GM23338 (cell line): ENCODE measurements around the gene CX3CR1. TPM values are rescaled to one million over a fixed set of nuclear protein-coding genes. Genes with fewer than 3 reads are reported as not detected.

ENCODE experiments used
- ATAC-seq: fragments of 200-7000 bp; cut with Tn5 transposase; 3 replicates; pipeline ENCODE4 v1.9.1; 2020
- DNase-seq: peaks from one replicate; pipeline ENCODE4 v3.0.0-alpha.2; 2015; ENCODE audit warnings: low spot score
- H2AFZ ChIP-seq: fragments of 200-600 bp; sonication (generic); 2 replicates; pipeline ENCODE4 v1.8.0; 2016; ENCODE audit warnings: antibody characterized with exemption, mild to moderate bottlenecking, moderate library complexity
- H3F3A ChIP-seq: fragments of 200-600 bp; sonication (generic); replicated peaks from 2 replicates; pipeline ENCODE4 v1.8.0; 2017; ENCODE audit warnings: antibody characterized with exemption, mixed run types, low read depth
- H3K27ac ChIP-seq: fragments of 200-600 bp; sonication (generic); 2 replicates; pipeline ENCODE4 v1.6.1; 2016; ENCODE audit warnings: low read depth
- H3K27me3 ChIP-seq: fragments of 200-600 bp; sonication (generic); 2 replicates; pipeline ENCODE4 v1.8.0; 2016; ENCODE audit warnings: mild to moderate bottlenecking, mixed run types, moderate library complexity; ENCODE audit not compliant: insufficient read depth
- H3K36me3 ChIP-seq: fragments of 200-600 bp; sonication (generic); 2 replicates; pipeline ENCODE4 v1.8.0; 2016; ENCODE audit warnings: mild to moderate bottlenecking; ENCODE audit not compliant: insufficient read depth
- H3K4me1 ChIP-seq: fragments of 200-600 bp; sonication (generic); 2 replicates; pipeline ENCODE4 v1.8.0; 2016; ENCODE audit warnings: mild to moderate bottlenecking, moderate library complexity; ENCODE audit not compliant: insufficient read depth
- H3K4me2 ChIP-seq: fragments of 200-600 bp; sonication (generic); 2 replicates; pipeline ENCODE4 v1.7.1; 2017; ENCODE audit warnings: mixed run types
- H3K4me3 ChIP-seq: fragments of 200-600 bp; sonication (generic); 2 replicates; pipeline ENCODE4 v1.6.1; 2016; ENCODE audit warnings: mixed run types
- H3K79me2 ChIP-seq: fragments of 200-600 bp; sonication (generic); replicated peaks from 2 replicates; pipeline ENCODE4 v1.8.0; 2017; ENCODE audit warnings: mild to moderate bottlenecking; ENCODE audit not compliant: insufficient read depth
- H3K9me2 ChIP-seq: fragments of 200-600 bp; sonication (generic); 2 replicates; pipeline ENCODE4 v1.8.0; 2017; ENCODE audit not compliant: insufficient read depth
- H4K20me1 ChIP-seq: fragments of 200-600 bp; sonication (generic); replicated peaks from 2 replicates; pipeline ENCODE4 v1.8.0; 2017; ENCODE audit warnings: mild to moderate bottlenecking; ENCODE audit not compliant: insufficient read depth
- H3K27ac Mint-ChIP-seq: 2 replicates; pipeline ENCODE4 v1.8.0; 2020; ENCODE audit warnings: inconsistent platforms, mild to moderate bottlenecking, moderate library complexity, mixed read lengths
- H3K27me3 Mint-ChIP-seq: 3 replicates; pipeline ENCODE4 v1.8.0; 2022; ENCODE audit warnings: low read depth, mild to moderate bottlenecking, moderate library complexity, mixed read lengths, inconsistent platforms; ENCODE audit not compliant: insufficient read depth, poor library complexity
- H3K36me3 Mint-ChIP-seq: 3 replicates; pipeline ENCODE4 v1.8.0; 2021; ENCODE audit warnings: low read depth, mild to moderate bottlenecking, inconsistent platforms, moderate library complexity, mixed read lengths
- H3K4me1 Mint-ChIP-seq: 3 replicates; pipeline ENCODE4 v1.8.0; 2020; ENCODE audit warnings: mild to moderate bottlenecking, inconsistent platforms, mixed read lengths
- H3K4me3 Mint-ChIP-seq: 3 replicates; pipeline ENCODE4 v1.8.0; 2021; ENCODE audit warnings: moderate library complexity, mild to moderate bottlenecking, inconsistent platforms, mixed read lengths
- H3K9me3 Mint-ChIP-seq: 3 replicates; pipeline ENCODE4 v1.8.0; 2020; ENCODE audit warnings: moderate library complexity, mild to moderate bottlenecking, inconsistent platforms, mixed read lengths
- CREB1 ChIP-seq: fragments of 250-450 bp; sonication (Bioruptor Pico); IDR thresholded peaks from 2 replicates; pipeline ENCODE4 v1.5.0; 2020; ENCODE audit warnings: low read depth, mild to moderate bottlenecking, moderate library complexity
- EZH2 ChIP-seq: fragments of 200-600 bp; sonication (generic); IDR thresholded peaks from one replicate; pipeline ENCODE4 v1.8.0; 2017; ENCODE audit warnings: antibody characterized with exemption, mild to moderate bottlenecking, low read depth; ENCODE audit not compliant: unreplicated experiment
- EZH2phosphoT487 ChIP-seq: fragments of 200-600 bp; sonication (generic); IDR thresholded peaks from one replicate; pipeline ENCODE4 v1.8.1; 2018; ENCODE audit warnings: antibody characterized with exemption; ENCODE audit not compliant: unreplicated experiment
- JUNB ChIP-seq: IDR thresholded peaks from one replicate; pipeline ENCODE4 v1.6.1; 2016; ENCODE audit warnings: antibody characterized with exemption; ENCODE audit not compliant: unreplicated experiment
- NANOG ChIP-seq: IDR thresholded peaks from 2 replicates; pipeline ENCODE4 v1.6.1; 2016; ENCODE audit warnings: antibody characterized with exemption, borderline replicate concordance
- POLR2AphosphoS5 ChIP-seq: IDR thresholded peaks from 2 replicates; pipeline ENCODE4 v1.6.1; 2016; ENCODE audit warnings: antibody characterized with exemption, low read depth
- STAT1 ChIP-seq: IDR thresholded peaks from one replicate; pipeline ENCODE4 v1.6.1; 2016; ENCODE audit warnings: antibody characterized with exemption; ENCODE audit not compliant: unreplicated experiment
- ZNF331 ChIP-seq: fragments of 250-450 bp; sonication (Bioruptor Pico); IDR thresholded peaks from 2 replicates; pipeline ENCODE4 v1.5.0; 2020; ENCODE audit warnings: low read depth, mild to moderate bottlenecking, moderate library complexity
- polyA plus RNA-seq: library from polyadenylated mRNA; unstranded; fragments of >200 nt; fragmentation: Nextera tagmentation; extraction: Ambion mirVana; gene quantifications from 2 replicates; pipeline ENCODE4 v1.2.1, GENCODE V29; 2016
- total RNA-seq: library from RNA; depleted of rRNA; stranded (reverse); fragments of >200 nt; shearing (Covaris generic); gene quantifications from 2 replicates; pipeline ENCODE4 v1.2.3, GENCODE V29; 2014
- TF ChIP-seq, protein P1 (sequence below): fragments of 250-450 bp; sonication (Bioruptor Pico); IDR thresholded peaks from 2 replicates; pipeline ENCODE4 v1.5.0; 2020; ENCODE audit warnings: mild to moderate bottlenecking, moderate library complexity
- TF ChIP-seq, protein P2 (sequence below), 2 experiments: fragments of 200-600 bp in 1 of 2; sonication (generic) in 1 of 2; conservative IDR thresholded peaks; 2 replicates each; pipeline versions ENCODE4 v1.5.1 to v1.6.1; 2016 to 2017; ENCODE audit warnings: antibody characterized with exemption in 2 of 2, low read depth in 2 of 2, mild to moderate bottlenecking in 2 of 2, moderate library complexity in 1 of 2

The CX3CR1 gene
- total and polyA plus RNA-seq, 2 experiments from 2014 or later: 0.24 to 0.42 TPM

DNA sequence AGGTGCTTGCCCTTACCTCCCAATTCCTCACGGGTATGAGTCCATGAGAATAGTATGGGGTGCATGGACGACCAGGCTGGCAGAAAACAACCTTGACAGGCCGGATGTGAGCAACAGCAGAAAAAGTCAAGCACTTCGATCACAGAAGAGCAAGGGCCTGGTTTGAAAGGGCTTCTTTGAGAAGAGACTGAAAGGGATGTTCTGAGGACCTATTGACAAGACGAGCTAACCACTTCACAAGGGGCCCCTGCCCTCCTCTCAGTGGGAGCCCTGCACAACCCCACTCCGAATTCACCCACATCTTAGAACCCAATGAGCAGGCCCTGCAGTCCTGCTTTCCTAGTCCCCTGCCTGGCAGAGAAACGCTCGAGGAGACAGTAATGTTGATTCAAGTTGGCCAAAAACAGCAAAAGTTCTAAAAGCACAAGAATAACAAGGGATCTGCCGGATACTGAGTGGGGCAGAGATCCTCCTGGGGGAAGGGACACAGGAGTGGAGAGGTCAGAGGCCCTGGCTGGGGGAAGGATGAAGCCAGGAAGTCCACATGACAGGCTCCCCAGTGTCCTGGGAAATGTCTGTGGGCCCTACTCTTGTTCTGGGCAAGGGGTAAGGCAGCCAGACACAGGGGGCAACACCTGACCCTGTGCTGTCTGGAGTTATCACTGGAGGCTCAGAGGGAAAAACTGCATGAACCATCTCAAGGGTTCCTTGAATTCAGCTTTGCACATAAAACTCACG, 14.8 kb upstream of the CX3CR1 start:
- Histone ChIP-seq H3K4me3 (no peak overlapping the region), H3K79me2 (no peaks in the 10 kb centered on the region), H3K9me2 (no peaks in the 10 kb centered on the region), H3F3A (no peaks in the 10 kb centered on the region), H3K27me3 (no peaks in the 10 kb centered on the region), H3K4me2 (no peak overlapping the region), H3K4me1 (no peaks in the 10 kb centered on the region), H4K20me1 (no peaks in the 10 kb centered on the region), H2AFZ (no peak overlapping the region), H3K27ac (no peak overlapping the region), H3K36me3 (no peaks in the 10 kb centered on the region)
- Mint-ChIP-seq H3K4me1 (peaks cover 2% of the 10 kb centered on the region; the same call in 1 of the 3 replicates), H3K4me3 (no peak overlapping the region), H3K27me3 (peaks cover 5% of the 10 kb centered on the region), H3K9me3 (peaks cover 9% of the 10 kb centered on the region; the same call in 2 of the 3 replicates), H3K27ac (no peak overlapping the region), H3K36me3 (no peaks in the 10 kb centered on the region; the same call in 2 of the 3 replicates)
- no peak for ATAC-seq
- TF ChIP-seq STAT1 (no peak), NANOG (no peak), ZNF331 (CRISPR knock-in tag) (no peak), CREB1 (CRISPR knock-in tag) (no peak), JUNB (no peak), POLR2AphosphoS5 (no peak), EZH2 (no peak), EZH2phosphoT487 (no peak)
- TF ChIP-seq, protein P1, sequence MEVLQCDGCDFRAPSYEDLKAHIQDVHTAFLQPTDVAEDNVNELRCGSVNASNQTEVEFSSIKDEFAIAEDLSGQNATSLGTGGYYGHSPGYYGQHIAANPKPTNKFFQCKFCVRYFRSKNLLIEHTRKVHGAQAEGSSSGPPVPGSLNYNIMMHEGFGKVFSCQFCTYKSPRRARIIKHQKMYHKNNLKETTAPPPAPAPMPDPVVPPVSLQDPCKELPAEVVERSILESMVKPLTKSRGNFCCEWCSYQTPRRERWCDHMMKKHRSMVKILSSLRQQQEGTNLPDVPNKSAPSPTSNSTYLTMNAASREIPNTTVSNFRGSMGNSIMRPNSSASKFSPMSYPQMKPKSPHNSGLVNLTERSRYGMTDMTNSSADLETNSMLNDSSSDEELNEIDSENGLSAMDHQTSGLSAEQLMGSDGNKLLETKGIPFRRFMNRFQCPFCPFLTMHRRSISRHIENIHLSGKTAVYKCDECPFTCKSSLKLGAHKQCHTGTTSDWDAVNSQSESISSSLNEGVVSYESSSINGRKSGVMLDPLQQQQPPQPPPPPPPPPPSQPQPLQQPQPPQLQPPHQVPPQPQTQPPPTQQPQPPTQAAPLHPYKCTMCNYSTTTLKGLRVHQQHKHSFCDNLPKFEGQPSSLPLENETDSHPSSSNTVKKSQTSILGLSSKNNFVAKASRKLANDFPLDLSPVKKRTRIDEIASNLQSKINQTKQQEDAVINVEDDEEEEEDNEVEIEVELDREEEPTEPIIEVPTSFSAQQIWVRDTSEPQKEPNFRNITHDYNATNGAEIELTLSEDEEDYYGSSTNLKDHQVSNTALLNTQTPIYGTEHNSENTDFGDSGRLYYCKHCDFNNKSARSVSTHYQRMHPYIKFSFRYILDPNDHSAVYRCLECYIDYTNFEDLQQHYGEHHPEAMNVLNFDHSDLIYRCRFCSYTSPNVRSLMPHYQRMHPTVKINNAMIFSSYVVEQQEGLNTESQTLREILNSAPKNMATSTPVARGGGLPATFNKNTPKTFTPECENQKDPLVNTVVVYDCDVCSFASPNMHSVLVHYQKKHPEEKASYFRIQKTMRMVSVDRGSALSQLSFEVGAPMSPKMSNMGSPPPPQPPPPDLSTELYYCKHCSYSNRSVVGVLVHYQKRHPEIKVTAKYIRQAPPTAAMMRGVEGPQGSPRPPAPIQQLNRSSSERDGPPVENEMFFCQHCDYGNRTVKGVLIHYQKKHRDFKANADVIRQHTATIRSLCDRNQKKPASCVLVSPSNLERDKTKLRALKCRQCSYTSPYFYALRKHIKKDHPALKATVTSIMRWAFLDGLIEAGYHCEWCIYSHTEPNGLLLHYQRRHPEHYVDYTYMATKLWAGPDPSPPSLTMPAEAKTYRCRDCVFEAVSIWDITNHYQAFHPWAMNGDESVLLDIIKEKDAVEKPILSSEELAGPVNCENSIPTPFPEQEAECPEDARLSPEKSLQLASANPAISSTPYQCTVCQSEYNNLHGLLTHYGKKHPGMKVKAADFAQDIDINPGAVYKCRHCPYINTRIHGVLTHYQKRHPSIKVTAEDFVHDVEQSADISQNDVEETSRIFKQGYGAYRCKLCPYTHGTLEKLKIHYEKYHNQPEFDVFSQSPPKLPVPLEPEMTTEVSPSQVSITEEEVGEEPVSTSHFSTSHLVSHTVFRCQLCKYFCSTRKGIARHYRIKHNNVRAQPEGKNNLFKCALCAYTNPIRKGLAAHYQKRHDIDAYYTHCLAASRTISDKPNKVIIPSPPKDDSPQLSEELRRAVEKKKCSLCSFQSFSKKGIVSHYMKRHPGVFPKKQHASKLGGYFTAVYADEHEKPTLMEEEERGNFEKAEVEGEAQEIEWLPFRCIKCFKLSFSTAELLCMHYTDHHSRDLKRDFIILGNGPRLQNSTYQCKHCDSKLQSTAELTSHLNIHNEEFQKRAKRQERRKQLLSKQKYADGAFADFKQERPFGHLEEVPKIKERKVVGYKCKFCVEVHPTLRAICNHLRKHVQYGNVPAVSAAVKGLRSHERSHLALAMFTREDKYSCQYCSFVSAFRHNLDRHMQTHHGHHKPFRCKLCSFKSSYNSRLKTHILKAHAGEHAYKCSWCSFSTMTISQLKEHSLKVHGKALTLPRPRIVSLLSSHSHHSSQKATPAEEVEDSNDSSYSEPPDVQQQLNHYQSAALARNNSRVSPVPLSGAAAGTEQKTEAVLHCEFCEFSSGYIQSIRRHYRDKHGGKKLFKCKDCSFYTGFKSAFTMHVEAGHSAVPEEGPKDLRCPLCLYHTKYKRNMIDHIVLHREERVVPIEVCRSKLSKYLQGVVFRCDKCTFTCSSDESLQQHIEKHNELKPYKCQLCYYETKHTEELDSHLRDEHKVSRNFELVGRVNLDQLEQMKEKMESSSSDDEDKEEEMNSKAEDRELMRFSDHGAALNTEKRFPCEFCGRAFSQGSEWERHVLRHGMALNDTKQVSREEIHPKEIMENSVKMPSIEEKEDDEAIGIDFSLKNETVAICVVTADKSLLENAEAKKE (CRISPR knock-in tag): no peak
- TF ChIP-seq, protein P2, sequence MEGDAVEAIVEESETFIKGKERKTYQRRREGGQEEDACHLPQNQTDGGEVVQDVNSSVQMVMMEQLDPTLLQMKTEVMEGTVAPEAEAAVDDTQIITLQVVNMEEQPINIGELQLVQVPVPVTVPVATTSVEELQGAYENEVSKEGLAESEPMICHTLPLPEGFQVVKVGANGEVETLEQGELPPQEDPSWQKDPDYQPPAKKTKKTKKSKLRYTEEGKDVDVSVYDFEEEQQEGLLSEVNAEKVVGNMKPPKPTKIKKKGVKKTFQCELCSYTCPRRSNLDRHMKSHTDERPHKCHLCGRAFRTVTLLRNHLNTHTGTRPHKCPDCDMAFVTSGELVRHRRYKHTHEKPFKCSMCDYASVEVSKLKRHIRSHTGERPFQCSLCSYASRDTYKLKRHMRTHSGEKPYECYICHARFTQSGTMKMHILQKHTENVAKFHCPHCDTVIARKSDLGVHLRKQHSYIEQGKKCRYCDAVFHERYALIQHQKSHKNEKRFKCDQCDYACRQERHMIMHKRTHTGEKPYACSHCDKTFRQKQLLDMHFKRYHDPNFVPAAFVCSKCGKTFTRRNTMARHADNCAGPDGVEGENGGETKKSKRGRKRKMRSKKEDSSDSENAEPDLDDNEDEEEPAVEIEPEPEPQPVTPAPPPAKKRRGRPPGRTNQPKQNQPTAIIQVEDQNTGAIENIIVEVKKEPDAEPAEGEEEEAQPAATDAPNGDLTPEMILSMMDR (conservative IDR thresholded peaks at IDR 0.05; ENCODE audit: low read depth in 2 of 2): no peak
- no peak for DNase-seq
